NCI-H460 (cell line): ENCODE measurements around the gene NDUFS8. TPM values are rescaled to one million over a fixed set of nuclear protein-coding genes. Genes with fewer than 3 reads are reported as not detected.

Source experiments
- DNase-seq: peaks from one replicate; pipeline ENCODE4 v3.0.0-alpha.2; 2016; ENCODE audit warnings: low read depth; ENCODE audit errors: extremely low read depth
- total RNA-seq: library from RNA; depleted of rRNA; stranded (reverse); fragments of >200 nt; shearing (Covaris generic); gene quantifications from 2 replicates; pipeline ENCODE4 v1.2.3, GENCODE V29; 2014

Gene NDUFS8
- total RNA-seq, 1 experiment from 2014 or later = 150 TPM

GRCh38 chr11:68047437-68048290 is 17.2 kb downstream of the NDUFS8 start:
- DNase-seq = no peak

DNA sequence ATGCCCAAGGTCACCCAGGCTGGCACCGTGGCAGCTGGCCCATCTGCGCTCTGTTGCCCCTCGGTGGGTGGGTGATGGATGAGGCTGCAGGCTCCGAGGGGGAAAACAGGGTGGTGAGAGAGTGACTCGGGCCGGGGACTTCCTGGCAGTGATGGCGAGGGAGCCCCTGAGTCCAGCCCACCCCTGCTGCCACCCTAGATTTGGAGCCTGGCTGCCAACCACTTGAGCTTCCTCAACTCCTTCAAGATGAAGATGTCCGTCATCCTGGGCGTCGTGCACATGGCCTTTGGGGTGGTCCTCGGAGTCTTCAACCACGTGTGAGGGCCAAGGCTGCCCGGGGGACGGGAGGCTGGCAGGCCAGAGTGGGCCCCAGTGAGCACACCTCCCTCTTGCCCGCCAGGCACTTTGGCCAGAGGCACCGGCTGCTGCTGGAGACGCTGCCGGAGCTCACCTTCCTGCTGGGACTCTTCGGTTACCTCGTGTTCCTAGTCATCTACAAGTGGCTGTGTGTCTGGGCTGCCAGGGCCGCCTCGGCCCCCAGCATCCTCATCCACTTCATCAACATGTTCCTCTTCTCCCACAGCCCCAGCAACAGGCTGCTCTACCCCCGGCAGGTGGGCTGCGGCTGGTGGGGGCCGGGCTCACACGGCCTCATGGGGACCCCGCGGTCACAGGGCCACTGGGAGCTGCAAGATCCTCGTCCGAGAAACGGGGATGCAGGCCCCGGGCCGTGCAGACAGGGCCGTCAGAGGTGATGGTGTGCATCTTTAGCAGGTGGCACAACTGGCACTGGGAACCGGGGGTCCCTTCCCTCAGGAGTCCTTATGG is 18.4 kb downstream of the NDUFS8 start:
- no peak for DNase-seq

DNA sequence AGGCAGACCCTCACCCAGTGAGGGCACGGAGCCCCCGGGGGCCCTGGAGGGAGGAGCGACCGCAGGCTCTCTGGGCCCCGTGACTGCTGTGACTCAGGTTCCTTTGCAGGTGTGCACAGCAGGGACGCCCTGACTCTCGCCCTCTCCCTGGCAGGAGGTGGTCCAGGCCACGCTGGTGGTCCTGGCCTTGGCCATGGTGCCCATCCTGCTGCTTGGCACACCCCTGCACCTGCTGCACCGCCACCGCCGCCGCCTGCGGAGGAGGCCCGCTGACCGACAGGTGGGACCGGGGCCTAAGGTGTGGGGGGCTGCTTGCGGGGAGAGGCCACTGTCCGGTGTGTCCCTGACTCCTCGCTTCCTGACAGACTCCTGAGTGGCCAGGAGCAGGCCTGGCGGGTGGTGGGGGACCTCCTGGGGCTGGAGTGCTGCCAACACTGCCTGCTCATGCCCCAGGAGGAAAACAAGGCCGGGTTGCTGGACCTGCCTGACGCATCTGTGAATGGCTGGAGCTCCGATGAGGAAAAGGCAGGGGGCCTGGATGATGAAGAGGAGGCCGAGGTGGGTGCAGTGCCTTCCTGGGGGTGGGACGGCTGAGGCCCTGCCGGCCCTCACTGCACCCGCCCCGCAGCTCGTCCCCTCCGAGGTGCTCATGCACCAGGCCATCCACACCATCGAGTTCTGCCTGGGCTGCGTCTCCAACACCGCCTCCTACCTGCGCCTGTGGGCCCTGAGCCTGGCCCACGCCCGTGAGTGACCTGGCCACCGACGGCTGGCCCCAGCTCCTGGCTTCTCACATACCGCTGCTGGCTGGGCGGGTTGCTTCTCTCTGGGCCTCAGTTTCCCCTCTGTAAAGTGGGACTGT is 19.3 kb downstream of the NDUFS8 start:
- no peak for DNase-seq

- no peak for DNase-seq
Measured at GRCh38 chr11:68050371-68050841, 19.9 kb downstream of the NDUFS8 start.

- DNase-seq = no peak
Measured at GRCh38 chr11:68051191-68052136, 21.0 kb downstream of the NDUFS8 start.

- no peak for DNase-seq
Measured at GRCh38 chr11:68052137-68052873, 21.8 kb downstream of the NDUFS8 start.

DNA sequence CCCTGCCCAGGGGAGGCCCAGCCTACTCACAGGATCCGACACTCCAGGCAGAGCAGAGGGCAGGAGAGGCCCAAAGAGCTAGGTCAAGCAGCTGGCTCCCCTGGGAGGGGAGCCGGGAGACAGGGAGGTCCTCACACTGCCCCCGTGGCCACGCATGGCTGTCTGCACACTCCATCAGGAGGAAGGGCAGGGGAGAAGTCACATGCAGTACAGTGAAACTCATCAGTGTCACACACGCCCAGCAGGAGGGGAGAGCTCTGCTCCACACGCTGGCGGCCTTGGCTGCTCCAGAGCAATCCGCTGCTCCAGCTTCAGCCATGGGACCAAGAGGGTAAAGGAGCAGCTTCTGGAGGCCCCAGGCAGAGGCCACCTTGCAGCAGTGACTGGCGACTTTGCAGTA is 22.6 kb downstream of the NDUFS8 start:
- DNase-seq = no peak

- DNase-seq = no peak
Measured at GRCh38 chr11:68053981-68054812, 23.7 kb downstream of the NDUFS8 start.

DNA sequence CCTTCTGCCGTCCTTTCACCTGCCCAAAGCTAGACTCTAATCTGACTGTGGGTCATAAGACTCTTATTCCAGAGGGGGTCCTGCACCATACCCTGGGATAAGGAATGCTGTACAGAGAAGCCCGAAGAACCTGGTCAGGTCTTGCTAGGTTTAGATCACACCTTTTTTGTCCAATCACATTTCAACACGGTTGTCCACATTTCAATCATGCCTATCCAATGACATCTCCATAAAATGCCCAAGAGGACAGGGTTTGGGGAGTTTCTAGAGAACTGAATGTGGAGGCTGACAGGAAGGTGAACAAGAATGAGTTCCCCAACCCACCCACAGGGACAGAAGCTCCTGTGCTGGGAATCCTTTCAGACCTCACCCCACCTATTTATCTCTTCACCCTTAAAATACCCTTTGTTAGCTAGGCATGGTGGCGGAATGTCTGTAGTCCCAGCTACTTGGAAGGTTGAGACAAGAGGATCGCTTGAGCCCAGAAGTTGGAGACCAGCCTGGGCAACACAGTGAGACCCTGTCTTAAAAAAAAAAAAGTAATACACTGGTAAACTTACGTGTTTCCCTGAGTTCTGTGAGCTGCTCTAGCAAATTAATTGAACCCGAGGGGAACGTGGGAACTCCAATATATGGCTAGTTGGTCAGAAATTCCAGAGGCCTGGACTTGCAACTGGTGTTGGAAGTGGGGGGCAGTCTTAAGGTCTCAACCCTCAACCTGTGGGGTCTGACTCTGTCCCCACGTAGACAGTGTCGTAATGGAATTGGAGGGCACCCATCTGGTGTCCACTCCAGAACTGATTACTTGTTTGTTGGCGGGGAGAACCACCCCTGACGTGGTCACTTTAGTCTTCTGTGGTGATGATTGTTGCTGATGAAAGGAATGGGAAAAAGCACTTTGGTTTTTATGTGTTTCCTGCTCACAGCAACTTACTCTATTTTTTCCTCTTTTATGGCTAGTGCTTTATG is 26.1 kb downstream of the NDUFS8 start:
- DNase-seq = no peak

- DNase-seq = no peak
Measured at GRCh38 chr11:68057807-68058206, 27.3 kb downstream of the NDUFS8 start.

DNA sequence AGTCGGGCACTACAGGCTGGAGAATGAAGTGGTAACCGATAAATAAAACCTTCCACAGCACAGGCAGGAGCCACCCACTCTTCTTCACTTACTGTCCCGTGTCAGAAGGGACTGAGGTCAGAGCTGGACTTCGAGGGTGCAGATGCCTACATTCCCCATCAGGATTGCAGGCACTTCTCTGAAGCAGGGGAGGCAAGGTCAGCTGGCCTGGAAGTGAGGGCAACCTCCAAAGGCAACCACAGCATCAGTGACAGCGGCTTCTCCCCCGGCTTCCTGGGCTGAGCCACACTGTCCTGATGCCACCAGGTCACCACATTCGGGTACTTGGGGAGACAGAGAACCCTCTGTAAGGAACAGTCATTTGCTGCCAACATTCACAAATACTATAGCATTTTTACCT is 31.0 kb downstream of the NDUFS8 start:
- no peak for DNase-seq

- DNase-seq = no peak
Measured at GRCh38 chr11:68064926-68065325, 34.4 kb downstream of the NDUFS8 start.

DNA sequence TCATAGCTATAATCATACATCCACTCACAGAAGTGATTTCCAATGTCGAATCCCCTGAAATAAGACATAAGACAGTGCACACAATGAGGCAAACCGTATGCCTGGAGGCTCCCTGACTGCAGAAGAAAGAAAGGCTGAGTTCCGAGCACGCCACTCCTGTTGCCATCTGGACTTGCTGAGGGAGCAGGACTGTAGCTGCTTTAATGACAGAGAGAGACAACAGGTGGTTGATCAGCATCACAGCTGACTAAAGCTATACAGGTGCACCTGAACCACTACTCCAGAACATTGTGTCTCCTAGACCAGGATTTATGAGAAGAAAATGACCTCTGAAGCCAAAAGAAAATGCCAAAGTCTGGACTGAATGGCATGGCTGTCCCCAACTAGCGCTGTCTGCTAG is 35.4 kb downstream of the NDUFS8 start:
- DNase-seq = no peak

- DNase-seq = no peak
Measured at GRCh38 chr11:68066742-68067141, 36.3 kb downstream of the NDUFS8 start.

- DNase-seq = no peak
Measured at GRCh38 chr11:68067991-68068390, 37.5 kb downstream of the NDUFS8 start.

DNA sequence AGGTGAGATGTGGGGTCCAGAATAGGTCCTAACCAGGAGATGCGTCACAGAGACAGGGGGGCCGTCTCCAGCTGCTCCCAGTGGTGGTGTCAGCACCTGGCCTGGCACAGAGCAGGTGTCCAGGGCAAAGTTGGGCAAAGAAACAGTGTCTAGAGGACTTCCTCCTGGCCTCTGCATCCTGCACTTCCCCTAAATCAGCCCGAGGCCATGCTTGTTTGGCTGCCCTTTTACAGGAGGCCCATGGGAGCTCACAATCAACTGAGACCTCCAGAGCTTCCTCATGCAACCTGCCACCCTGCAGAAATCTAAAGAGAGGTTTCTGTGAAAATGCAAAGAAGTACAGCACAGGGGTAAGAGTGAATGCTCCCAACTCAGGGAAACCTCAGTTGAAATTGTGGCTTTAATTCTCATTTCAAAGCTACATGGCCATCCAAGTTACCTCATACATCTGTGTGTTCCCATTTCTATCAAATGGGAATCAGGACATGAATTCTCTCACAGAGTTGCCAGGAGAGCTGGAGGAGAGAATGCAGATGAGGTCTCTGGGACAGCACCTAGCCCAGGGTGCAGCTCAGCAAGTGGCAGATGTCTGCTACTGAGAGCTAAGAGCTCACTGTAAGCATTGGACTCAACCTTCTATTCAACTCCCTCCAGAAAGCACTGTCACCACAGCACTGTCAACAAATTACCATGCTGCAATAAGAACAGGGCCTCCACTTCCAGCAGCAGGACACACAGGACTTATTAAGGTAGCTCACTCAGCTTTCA is 41.0 kb downstream of the NDUFS8 start:
- DNase-seq = no peak
